UCSD-AML1 (cell line): ENCODE measurements around the gene POLR1G.
"Not testable (repeated sequence)": the region's sequence is repeated elsewhere in the genome, so short reads cannot be mapped to it uniquely, and the experiment has no call there.

ENCODE experiments used
- DNase-seq: peaks from one replicate; lab custom pipeline; 2025; ENCODE audit not compliant: unreplicated experiment; lab: John Stamatoyannopoulos, UW

Gene POLR1G

GRCh38 chr19:45419895-45420294 lies 13.5 kb downstream of the POLR1G start:
- DNase-seq, result no peak

GRCh38 chr19:45420356-45420755 lies 13.9 kb downstream of the POLR1G start:
- no peak for DNase-seq

GRCh38 chr19:45420871-45421270 lies 14.4 kb downstream of the POLR1G start:
- DNase-seq, result no peak

- no peak for DNase-seq
These were observed 15.6 kb downstream of the POLR1G start for GRCh38 chr19:45421947-45422498.

GRCh38 chr19:45423033-45423588 lies 16.7 kb downstream of the POLR1G start:
- no peak for DNase-seq

- peak; percentile 97 for DNase-seq
These were observed 17.2 kb downstream of the POLR1G start, which contains the start of gene ERCC1 for GRCh38 chr19:45423589-45424190. ERCC1 (minus strand) TSS chr19:45423917; CDS start chr19:45423374, 543 bp downstream.

- peak; percentile 82 for DNase-seq
These were observed 18.0 kb downstream of the POLR1G start for GRCh38 chr19:45424191-45425058.

- DNase-seq, result peak; percentile 60
These were observed 22.2 kb downstream of the POLR1G start for GRCh38 chr19:45428384-45429231.

- DNase-seq, result not testable (repeated sequence)
These were observed 23.5 kb downstream of the POLR1G start for GRCh38 chr19:45429896-45430295.

GRCh38 chr19:45431008-45431407 lies 24.6 kb downstream of the POLR1G start:
- not testable (repeated sequence) for DNase-seq

GRCh38 chr19:45432543-45432942 lies 26.1 kb downstream of the POLR1G start:
- not testable (repeated sequence) for DNase-seq

- DNase-seq, result no peak
These were observed 30.9 kb downstream of the POLR1G start for GRCh38 chr19:45437328-45437727.

GRCh38 chr19:45439190-45439568 lies 32.7 kb downstream of the POLR1G start:
- no peak for DNase-seq

GRCh38 chr19:45439569-45440258 lies 33.3 kb downstream of the POLR1G start:
- DNase-seq, result peak; percentile 88

GRCh38 chr19:45440259-45440638 lies 33.8 kb downstream of the POLR1G start:
- no peak for DNase-seq

- DNase-seq, result no peak
These were observed 34.6 kb downstream of the POLR1G start for GRCh38 chr19:45440873-45441654.

GRCh38 chr19:45442408-45442777 lies 35.9 kb downstream of the POLR1G start:
- no peak for DNase-seq

GRCh38 chr19:45442778-45443461 lies 36.5 kb downstream of the POLR1G start:
- DNase-seq, result peak; percentile 65
